IPS-NIHi7 (cell line): ENCODE results near the gene ASB13.
"Not testable (repeated sequence)": the region's sequence is repeated elsewhere in the genome, so short reads cannot be mapped to it uniquely, and the experiment has no call there.

Experiments
- DNase-seq: peaks from one replicate; pipeline ENCODE4 v3.0.0; 2012; ENCODE audit warnings: mixed read lengths; ENCODE audit errors: extremely low spot score

ASB13 gene

DNA sequence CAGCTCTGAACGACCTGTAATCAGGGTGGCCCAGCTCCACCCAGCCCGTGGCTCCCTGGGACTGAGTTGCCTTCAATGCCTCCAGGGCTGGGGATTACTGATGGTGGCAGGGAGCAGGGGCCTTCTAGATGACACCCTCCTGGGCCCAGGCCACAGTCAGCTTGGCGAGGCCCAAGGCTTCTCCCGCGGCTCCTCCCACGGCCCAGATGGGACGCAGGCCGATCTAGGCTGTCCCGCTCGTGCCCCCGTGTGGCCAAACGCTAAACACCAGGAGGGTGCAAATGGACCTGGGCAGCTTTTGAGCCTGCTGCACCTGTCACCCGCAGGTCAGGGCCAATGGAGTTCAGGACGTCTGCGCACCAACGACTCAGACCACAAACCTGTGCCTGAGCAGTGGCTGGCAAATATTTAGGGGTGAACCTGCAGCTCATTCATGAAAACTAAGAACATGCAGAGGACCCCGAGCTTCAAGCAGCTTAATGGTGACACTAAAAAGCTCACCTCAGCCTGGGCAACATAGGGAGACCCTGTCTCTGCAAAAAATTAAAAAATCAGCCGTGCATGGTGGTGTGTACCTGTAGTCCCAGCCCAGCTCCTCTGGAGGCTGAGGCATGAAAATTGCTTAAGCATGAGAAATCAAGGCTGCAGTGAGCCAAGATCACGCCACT is 43.2 kb downstream of the ASB13 start:
- DNase-seq: peak; percentile 92

DNA sequence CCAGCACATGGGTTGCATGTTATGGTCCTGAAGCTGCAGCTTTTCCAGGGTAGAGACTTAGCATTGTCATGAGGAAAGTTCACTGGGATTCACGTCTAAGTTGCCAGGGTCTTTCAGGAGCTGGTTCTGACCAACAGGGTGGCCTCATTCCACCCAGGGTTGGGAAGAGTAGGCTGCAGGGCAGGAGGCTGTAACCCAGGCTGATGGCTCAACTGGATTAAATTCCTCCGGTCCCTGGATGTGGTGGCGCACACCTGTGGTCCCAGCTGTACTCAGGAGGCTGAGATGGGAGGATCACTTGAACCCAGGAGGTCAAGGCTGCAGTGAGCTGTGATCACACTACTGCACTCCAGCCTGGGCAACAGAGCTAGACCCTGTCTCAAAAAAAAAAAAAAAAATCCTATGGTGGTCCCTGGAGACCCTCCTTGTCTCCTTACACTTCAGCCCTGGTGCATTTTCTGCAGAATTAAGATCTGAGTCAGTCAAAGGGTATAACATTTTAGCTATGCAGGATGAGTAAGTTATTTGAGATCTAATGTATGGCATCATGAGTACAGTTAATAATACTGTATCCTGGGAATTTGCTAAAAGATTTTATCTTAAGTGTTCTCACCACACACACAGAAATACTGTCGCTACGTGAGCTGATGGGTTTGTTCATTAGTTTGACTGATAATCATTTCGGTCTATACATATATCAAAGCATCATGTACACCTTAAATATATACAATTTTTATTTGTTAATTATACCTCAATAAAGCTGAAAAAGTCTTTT is 44.0 kb downstream of the ASB13 start:
- no peak for DNase-seq

DNA sequence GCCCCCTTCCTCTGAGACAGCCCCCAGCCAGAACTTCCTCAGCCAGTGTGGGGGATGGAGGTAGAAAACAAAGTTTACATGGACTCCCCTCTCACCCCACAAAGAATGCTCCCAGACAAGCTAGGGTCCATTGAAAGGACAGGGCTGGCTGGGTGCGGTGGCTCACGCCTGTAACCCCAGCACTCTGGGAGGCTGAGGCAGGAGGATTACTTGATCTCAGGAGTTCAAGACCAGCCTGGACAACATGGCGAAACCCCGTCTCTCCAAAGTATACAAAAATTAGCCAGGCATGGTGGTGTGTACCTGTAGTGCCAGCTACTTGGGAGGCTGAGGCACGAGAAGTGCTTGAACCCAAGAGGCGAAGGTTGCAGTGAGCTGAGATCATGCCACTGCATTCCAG is 45.0 kb downstream of the ASB13 start:
- not testable (repeated sequence) for DNase-seq

DNA sequence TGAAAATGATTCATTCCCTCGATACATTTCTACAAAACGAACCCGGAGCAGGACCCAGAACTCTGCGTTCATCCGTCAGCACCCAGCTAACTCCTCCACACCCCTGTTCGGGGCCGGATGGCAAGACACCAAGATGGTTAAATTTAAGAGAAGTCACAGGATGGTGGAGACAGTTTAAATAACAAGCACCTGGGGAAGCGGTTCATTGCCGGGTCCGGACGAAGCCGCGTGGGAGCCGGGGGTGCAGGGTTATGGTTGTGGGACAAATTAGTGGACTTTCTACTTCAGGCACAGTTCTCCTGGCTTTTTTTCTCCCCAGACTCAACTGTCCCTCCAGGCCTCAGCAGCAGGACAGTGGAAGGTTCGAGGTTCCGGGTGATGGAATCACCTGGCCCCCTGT is 45.4 kb downstream of the ASB13 start:
- no peak for DNase-seq

DNA sequence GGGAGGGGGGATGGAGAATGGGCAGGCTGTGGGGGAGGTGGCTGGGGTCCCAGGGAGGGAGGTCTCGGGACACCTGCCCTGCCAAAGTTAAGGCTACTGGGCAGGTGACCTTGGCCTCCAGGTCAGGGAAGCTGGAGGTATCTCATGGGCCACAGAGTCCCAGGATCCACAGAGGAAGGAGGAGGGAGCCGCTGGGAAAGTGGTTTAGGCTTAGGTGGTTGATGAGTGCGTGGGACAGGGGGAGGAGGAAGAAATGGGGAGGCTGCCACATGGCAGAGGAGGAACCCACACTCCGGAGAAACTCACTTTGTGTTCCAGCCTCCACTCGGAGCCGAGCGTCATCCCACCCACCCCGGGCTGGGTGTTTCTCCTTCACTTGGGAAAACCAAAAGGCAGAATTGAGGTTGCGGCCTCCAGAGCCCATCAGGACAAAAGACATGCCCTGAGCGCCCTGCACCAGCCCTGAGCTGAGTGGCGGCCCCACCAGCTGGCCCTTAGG is 46.1 kb downstream of the ASB13 start:
- no peak for DNase-seq

DNA sequence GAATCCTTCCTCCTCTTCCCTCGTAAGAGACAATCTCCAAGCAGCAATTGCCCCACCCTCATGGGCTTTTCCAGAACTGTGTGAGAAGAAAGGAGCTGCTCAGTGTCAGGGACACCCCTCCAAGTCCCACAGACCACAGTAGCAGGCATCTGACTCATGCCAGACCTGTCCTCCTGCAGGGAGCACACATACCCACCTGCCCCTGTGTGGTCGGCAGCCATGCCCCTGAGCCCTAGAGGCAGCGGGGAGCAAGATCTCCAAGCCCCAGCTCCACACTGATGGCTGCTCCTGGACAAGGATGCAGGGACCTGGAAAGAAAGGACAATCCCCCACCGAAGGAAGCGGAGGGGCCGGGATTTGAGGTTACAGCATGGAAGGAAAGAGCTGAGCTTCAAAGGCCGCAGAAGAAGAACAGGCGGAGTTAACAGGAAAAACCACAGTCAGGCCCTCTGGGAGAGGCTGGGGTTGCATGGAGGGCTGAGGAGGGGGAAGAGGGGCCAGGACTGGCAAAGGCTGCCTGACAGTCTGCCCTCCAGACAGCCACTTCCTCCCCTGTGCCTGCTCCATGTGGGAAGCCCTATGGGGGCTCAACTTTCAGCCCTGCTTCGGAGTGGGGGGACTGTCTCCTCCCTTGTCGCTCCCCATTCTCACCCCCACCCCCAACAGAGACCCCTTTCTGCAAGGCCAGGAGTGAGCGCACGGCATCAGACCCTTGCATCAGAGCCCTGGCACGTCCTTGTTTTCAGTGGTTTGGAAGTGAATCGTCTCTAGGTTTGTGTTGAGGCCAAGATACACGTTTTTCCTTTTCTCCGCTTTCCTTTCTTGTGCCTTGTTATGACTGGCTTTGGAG is 46.8 kb downstream of the ASB13 start:
- DNase-seq: no peak

DNA sequence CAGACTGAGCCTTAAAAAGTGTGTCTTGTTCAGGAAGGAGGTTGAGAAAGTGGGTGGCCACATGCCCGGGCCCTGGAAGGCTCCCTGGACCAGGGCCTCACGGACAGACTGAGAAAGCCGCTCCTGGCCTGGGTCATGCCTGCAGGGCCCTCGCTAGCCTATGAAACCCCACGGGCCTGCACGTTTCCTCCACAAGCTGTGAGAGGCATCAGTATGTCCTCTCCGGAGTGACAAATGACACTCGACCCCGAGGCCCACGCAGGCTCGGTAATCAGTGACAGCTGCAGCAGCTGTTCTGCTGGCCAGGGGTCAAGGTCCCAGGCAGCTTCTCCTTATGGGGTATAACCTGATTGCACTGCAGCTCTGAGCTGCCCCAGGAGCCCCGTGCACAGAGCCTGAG is 47.6 kb downstream of the ASB13 start:
- DNase-seq: no peak

DNA sequence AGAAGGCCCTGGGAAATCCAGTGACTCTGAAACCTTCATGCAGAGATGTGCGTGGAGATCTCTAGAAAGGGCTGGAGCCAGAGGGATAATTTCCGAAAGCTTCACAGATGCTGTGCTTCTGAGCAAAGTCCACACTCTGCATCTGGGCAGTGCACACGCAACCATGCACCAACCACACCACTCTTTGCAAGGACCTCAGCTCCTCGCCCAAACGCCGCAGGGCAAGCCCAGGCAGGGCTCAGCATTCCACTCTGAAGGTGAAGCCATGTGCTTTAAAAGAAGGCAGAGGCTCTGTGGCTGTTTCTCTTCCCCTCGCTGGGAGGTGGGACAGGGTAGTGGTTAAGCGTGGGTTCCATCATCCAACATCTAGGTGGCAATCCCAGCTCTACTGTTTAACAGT is 48.4 kb downstream of the ASB13 start:
- no peak for DNase-seq

DNA sequence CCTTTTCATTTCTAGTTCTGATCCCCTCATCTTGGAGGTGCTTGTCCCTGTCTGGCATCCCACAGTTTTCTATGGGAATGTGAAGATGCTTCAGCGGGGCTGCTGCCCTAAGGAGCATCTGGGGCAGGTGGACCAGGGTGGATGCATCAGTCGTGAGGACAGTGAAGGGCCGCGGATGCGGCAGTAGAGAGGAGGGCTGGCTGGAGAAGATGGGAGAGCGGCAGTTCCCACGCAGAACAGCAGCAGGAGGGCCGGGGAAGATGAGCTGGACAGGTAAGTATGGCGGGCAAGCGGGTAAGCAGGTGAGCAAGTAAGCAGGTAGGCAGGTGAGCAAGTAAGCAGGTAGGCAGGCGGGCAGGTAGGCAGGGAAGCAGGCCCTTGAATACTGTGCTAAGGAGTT is 48.9 kb downstream of the ASB13 start:
- DNase-seq: no peak

DNA sequence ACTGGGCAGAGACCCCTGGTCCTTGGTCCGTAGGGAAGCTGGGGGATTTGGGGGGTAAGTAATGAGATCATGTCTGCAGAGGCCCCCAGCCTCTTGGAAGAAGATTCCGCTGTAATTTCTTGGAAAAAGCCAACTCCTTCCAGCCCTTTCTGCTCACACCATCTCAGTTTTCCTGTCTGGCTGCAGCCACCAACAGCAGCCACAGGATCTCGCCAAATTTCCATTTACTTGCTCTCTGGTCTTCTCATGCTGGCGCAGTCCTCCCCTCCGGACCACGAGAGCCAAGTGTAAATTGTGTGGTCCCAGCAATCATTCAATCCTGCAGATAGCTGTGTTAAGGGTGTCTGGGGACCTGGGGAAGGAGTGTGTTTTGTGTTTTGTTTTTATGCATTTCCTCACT is 49.6 kb downstream of the ASB13 start:
- DNase-seq: no peak

DNA sequence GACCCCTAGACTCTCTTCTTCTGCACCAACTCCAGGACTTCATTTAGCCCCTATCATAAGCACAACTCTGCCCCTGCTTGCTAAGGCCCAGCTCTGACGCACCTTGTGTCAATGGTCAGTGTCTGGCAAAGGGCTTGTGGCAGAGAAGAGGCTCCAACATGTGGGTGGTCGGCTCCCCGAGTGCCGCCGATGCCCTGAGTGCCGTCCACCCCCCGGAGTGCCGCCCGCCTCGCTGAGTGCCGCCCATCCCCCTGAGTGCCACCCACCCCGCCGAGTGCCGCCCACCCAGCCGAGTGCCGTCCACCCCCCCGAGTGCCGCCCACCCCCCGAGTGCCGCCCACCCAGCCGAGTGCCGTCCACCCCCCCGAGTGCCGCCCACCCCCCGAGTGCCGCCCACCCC is 50.3 kb downstream of the ASB13 start:
- DNase-seq: no peak

DNA sequence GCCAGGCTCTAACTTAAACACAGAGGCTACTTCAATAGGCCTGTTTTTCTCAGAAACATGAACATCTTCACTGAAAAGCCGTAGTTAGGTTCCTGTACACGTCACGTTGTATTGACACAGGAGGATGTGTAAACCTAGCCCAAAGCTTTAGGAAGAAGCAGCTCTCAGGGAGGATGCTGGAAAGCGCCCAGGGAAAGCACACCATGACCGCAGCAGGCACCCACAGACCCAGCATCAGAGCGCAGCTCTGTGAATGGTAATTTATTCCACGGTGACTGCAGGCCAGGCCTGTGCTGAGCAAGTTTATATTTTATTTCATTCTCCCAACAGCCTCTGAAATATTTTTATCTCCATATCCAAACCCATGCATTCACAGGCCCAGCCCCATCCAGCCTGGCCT is 51.1 kb downstream of the ASB13 start:
- no peak for DNase-seq

DNA sequence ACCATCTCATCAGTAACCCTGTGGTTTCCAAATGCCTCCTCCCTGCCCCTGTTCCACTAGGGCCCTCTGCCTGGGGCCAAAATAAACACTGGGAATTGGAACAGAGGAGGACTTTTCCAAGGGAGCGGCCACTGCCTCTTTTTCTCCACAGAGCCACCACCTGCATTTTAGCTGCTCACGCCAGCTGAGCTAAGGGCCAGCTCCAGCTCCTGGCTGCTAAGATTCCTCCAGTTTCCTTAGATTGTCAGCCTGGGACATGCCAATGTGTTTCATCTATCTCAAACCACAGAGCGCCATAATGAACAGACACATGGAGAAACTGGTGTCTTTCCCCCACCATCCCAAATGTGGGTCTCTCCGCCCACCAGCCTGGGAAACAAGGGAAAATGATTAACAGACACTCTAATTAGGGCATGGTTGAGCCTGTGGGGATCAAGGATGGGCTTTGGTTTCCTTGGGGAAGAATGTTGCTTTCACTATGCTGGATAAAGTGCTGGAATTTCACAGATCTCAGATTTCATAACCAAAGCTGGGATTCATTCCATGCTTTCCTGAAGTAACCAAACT is 52.2 kb downstream of the ASB13 start:
- DNase-seq: no peak

DNA sequence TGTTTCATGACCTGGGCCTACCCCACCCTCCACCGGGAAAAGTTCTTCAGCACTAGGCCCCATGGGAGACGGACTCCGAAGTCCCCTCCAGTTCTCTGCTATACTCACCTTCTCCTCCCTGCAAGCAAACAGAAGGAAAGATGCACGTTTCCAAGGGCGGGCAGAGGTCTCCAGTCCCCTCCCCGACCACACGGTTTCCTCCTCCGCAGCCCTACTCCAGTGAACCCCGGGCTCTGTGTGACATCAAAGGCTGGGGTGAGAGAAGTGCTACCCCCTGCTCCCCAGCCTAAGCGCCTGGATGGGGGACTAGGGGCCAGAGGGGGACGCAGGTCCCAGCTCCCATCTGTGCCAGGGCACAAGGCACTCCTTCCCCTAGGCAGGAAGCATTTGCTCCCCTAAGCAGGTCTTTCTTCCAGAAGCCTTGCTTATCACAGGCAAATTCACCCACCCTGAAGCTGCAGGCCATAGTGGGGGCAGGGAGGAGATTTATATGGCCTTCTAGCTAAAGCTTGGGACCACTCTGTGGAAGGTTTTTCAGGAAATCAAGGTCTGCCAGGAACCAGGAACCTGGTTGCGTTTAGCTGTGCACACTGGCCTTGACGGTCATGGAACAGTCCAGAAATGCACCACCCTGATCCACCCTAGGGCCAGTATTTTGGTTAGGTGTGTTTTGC is 52.8 kb downstream of the ASB13 start:
- no peak for DNase-seq

DNA sequence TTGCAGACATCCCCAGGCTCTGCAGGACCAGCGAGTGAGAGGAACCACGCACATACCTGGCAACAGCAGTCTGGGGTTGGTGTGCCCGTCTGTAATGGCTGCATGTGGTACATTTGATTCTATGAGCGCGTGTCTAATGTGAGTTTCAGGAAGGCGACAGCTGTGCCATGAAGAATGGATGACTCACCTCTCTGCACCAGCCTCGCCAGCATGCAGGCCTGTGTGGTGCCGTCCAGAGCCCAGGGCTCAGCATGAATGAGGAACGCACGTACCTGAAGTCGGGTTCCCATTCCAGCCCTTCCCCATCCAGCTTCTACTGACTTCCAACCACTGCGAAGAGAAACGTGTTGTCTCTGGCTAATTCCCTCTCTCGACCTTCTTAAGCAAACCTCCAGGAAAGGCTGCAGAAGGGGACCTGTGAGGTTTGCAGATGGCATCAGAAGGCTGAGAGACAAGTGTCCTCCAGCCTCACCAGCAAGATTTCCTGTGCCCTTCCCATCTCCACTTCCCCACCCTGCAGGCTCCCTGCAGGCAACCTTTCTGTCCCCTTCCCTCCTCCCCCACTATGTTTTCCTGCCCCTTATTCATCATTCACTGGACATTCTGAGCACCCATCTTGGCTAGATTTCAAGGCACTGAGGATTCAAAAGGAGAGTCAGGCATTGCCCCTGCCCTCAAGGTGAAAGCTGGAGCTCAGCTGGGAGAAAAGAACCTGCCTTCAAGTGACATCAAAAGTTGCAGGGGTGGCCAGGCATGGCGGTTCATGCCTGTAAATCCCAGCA is 54.3 kb downstream of the ASB13 start:
- DNase-seq: no peak

DNA sequence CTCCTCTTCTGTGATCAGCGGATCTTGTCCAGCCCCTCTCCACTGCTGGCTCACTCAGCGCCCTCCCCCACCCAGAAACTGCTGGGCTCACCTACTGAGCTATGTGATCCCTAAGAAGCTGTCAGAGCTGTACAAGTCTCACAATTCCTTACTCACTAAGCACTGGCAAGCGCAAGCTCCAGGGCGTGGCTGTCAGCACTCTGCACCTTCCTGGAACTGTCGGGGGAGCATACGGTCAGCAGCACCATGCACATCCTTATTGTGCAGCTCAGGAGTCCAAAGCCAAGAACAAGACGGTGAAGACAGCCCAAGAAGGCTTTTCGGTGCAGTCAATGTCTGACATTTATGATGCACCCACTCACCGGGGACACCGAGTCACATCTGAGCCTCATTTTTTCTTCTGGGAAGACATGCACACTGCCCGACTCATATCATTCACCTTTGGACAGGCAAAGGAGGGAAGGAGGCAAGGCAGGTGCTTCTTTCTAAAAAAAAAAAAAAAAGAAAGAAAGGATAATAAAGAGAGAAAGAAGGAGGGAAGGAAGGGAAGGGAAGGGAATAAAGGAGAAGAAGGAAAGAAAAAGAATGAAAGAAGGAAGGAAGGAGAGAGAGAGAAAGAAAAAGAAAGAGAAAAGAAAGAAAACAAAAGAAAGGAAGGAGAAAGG is 56.3 kb downstream of the ASB13 start:
- no peak for DNase-seq

DNA sequence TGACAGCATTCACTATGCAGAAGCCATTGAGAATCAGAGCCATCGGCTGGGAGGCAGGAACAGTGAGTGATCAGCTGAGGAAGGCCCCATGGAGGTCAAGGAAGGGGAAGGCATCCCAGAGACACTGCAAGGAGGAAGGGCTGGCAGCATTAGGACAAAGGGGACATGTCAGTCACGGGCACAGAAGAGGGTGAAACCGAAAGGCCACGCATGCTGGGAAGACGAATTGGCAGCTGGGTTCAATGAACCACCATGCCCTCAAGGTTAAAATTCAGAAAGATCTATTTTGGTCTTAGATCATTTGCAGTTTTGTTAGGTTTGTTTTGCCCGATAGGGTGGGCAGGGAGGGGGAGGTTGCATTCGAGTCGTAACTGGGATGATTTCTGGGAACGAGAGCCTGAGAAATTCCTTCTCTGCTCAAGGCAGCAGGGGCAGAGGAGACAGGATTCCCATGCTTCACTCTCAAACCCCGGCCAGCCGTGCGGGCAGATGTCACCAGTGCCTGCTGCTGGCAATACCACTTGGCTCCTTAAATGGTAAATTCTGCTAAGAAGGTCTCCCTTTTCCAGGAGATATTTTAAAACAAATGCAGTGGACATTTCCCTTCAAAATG is 57.7 kb downstream of the ASB13 start:
- DNase-seq: no peak

DNA sequence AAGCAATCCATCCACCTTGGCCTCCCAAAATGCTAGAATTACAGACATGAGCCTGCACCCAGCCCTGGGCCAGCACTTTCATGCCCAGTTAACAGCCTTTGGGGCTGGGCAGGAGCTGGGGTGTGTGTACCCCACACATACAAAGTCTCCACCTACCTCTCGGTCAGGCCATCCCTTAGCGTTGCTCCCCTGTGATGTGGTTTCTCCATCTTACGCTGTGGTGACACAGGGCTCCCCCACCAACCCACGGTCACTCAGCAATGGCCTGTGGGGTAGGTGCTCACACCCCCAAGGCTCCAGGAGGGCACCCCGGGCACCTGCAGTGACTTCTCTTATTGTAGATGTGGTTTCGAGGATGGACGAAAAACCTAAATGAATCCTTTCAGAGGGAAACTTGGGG is 58.8 kb downstream of the ASB13 start:
- DNase-seq: no peak

DNA sequence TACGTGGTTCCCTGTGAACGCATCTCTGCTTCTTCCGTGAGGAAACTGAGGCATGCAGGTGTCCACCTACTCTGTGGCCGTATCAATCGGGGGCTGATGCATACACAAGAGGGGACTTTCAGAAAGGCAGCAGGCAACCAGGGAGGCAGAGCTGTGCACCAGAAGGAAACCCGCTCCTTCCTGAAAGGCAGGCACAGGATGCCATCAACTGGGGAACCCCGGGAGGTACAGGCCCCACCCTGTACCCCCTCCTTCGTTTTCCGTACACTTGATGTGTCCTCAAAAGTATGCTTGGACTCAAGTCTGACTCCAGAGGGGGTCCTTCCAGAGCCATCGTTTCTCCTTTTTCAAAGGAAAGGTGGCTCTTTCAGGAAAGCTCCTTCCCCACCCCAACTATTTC is 59.5 kb downstream of the ASB13 start:
- no peak for DNase-seq

DNA sequence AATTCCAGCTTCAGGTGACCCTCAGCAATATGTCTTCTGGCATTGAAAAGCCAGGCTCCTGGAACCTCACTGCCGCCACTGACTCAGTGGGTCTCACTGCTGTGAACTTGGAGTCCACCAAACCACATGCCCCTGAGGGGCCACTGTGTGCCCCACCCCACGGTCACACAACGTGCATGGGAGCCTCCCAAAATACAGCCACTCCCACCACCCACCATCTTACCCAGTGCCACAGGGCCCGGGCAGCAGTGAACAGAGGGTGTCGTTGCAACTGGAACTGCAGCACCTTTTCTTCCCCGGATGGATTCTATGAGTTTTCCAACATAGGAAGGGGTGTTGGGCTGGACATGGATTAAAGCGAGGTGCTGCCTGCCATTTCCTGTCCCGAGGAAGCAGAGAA is 60.1 kb downstream of the ASB13 start:
- DNase-seq: no peak
